BJ (cell line): ENCODE measurements around the gene ABLIM1. TPM values are rescaled to one million over a fixed set of nuclear protein-coding genes. Genes with fewer than 3 reads are reported as not detected.

Experiments
- CTCF ChIA-PET: fragments of 350-600 bp; formaldehyde crosslinking; extraction: SDS; loops from one replicate; lab custom pipeline; 2021; ENCODE audit warnings: antibody characterized with exemption, inconsistent platforms; lab: Yijun Ruan, JAX
- POLR2A ChIA-PET: fragments of 300-600 bp; sonication (Branson Sonifier 250); formaldehyde crosslinking; extraction: SDS; loops from one replicate; lab custom pipeline; 2021; ENCODE audit warnings: antibody characterized with exemption; lab: Charles Lee
- DNase-seq: peaks from one replicate; pipeline ENCODE4 v3.0.0-alpha.2; 2011; ENCODE audit warnings: low read depth
- H3K27me3 ChIP-seq: 2 replicates; pipeline ENCODE4 v1.6.0; 2011; ENCODE audit warnings: low read length; ENCODE audit not compliant: control insufficient read depth, insufficient read depth
- H3K36me3 ChIP-seq: 2 replicates; pipeline ENCODE4 v1.5.1; 2011; ENCODE audit warnings: low read length; ENCODE audit not compliant: control insufficient read depth, insufficient read depth
- H3K4me3 ChIP-seq: 2 replicates; pipeline ENCODE4 v1.5.1; 2011; ENCODE audit warnings: low read depth, mild to moderate bottlenecking, control low read depth, low read length
- polyA plus RNA-seq: library from polyadenylated mRNA; depleted of rRNA; stranded (reverse); fragments of >200 nt; gene quantifications from 2 replicates; pipeline ENCODE4 v1.2.3, GENCODE V29; 2011
- TF ChIP-seq, protein P1 (sequence below): IDR thresholded peaks from 2 replicates; pipeline ENCODE4 v1.5.1; 2011; ENCODE audit warnings: low read depth, mild to moderate bottlenecking, control low read depth, inconsistent platforms, low read length, moderate library complexity; ENCODE audit not compliant: insufficient read depth

The ABLIM1 gene
- polyA plus RNA-seq, 1 experiment, result 14.4 TPM

DNA sequence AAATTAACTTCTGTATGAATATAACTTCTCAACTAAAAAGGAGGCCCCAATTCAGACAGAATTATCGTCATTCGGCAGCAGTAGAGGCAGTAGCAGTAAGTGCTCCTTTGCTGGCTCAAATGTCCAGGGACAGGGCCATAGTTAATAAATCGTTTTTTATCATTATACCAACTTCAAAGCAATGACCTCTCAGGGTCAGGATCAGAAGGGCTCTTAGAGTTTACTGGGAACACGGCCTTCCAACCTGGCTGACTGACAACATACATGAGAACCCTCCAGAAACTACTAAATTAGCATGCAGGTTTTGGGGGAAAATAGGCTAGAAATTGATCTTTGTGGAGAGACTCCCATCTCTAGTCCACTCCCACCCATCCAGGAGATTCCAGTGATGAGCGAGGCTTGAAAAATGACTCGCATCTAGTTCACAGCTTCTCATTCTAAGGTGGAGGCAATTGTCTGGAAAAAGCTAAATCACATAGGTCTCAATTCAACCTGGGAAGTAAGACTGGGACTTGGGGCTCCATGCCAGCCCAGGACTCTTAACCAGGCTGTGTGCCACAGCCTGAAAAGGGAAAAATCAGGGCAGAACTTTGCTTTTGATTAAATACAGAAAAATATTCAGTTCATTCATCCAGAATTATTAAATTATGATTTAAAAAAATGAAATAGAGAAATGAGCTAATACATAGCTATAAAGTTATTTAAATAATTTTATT lies 84.6 kb downstream of the ABLIM1 start:
- TF ChIP-seq, protein P1, sequence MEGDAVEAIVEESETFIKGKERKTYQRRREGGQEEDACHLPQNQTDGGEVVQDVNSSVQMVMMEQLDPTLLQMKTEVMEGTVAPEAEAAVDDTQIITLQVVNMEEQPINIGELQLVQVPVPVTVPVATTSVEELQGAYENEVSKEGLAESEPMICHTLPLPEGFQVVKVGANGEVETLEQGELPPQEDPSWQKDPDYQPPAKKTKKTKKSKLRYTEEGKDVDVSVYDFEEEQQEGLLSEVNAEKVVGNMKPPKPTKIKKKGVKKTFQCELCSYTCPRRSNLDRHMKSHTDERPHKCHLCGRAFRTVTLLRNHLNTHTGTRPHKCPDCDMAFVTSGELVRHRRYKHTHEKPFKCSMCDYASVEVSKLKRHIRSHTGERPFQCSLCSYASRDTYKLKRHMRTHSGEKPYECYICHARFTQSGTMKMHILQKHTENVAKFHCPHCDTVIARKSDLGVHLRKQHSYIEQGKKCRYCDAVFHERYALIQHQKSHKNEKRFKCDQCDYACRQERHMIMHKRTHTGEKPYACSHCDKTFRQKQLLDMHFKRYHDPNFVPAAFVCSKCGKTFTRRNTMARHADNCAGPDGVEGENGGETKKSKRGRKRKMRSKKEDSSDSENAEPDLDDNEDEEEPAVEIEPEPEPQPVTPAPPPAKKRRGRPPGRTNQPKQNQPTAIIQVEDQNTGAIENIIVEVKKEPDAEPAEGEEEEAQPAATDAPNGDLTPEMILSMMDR, result no peak
- Histone ChIP-seq H3K4me3 (no peak overlapping the region), H3K27me3 (no peaks in the 10 kb centered on the region), H3K36me3 (no peaks in the 10 kb centered on the region)
- no peak for DNase-seq
- POLR2A ChIA-PET, result no interaction called here
- CTCF ChIA-PET, result no interaction called here

DNA sequence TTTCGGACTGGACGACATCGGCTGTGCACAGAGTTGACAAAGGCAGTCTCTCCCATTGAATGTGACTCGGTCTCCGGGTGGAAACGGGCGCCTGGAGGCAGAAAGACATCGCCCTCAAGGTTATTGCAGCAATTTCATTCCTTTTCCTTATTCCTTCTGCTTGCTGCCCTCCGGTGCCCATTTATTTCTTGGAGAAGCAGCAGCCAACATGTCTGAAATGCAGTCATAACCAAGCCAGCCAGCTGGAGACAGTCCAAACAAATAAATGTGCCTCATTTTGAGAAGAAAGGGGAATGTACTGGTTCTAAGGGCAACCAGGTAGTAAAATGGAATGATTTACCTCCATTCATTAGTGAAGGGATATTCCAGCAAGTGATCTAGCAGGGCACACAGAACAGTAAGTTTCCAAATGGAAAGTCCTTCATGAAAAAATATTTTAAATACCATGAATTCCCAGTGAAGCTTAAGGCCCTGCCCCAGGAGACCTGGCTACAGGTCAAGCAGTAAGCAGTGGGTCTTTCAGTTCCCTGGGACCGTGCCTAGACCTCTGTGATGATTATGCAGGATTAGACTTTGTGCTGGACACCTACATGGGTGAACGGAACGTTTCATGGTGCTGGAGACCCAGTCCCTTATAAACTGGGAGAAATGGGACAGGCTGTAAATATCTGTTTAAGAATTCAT lies 86.6 kb downstream of the ABLIM1 start:
- Histone ChIP-seq H3K36me3 (no peaks in the 10 kb centered on the region), H3K27me3 (no peaks in the 10 kb centered on the region), H3K4me3 (no peak overlapping the region)
- TF ChIP-seq, protein P1, result no peak
- ChIA-PET CTCF (interaction anchor here (0.9 to 1.4 kb wide), 5 partner anchors 8 to 116 kb away, joined by 3 to 4 read pairs (median 3); no protein-coding TSS in a partner anchor), POLR2A (no interaction called here)
- no peak for DNase-seq

DNA sequence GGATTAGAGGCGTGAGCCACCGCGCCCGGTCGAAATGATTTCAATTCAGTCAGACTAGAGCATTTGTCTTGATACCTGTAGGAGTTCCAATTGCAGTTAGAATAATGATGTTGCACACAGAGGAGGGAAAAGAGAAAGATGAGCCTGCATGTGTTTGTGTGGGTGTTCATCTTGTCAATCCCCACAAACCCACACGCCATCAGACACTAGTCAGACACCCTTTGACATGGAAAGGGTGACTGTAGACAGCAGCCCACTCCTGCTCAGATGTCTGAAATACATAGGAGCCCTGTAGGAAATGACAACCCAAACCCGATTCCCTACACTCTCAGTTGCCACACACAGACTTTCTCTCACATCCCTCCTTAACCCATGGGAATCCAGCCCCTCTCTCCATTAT lies 92.0 kb downstream of the ABLIM1 start:
- Histone ChIP-seq H3K36me3 (peaks cover 1% of the 10 kb centered on the region; the same call in 1 of the 2 replicates), H3K4me3 (no peak overlapping the region), H3K27me3 (no peaks in the 10 kb centered on the region)
- DNase-seq, result no peak
- TF ChIP-seq, protein P1, result no peak
- ChIA-PET POLR2A (no interaction called here), CTCF (no interaction called here)

DNA sequence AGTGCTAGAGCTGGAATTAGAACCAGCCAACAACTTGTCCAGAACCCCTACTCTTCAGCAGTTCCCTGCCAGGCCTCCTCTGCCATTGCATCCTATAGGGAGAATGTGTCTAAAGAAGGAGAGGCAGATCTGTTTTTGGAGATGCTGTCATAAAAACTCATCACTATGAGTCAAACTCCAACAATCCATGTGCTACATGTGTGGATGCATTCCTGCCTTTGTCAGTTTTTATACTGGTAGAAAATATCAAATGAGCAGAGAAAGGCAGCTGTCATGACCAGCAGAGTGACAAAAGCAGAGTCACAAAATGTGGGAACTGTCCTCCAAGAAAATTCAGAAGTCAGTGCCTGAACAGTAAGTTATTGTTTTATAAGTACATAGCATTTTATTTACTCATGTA lies 93.0 kb downstream of the ABLIM1 start:
- DNase-seq, result no peak
- ChIA-PET POLR2A (no interaction called here), CTCF (no interaction called here)
- H3K36me3 ChIP-seq, result peaks cover 1% of the 10 kb centered on the region; the same call in 1 of the 2 replicates
- TF ChIP-seq, protein P1, result no peak
- no peak overlapping the region for H3K4me3 ChIP-seq
- no peaks in the 10 kb centered on the region for H3K27me3 ChIP-seq

DNA sequence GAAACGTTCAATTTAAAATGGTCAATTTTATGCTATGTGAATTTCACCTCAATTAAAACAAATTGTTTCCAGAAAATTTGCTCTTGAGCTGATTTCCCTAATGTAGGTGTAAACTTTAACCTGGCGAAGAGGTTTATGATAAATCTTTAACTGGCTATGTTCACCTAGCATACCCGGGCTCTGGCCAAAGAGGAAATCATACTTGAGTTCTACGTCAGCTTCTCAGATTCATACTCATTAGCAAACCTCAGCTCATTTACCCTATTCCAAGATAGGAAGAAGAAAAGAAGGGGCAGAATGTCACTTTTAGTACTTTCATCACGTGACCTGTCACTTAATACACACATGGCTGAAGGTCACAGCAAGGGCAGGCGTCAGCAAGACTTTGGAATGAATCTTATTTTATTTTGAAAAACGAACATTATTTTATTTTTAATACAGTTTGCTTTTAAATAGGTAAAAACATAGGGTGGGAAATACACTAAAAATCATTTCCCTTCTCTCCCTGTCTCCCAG lies 97.0 kb downstream of the ABLIM1 start:
- ChIA-PET CTCF (interaction anchor here (0.6 to 1.1 kb wide), 2 partner anchors 9 to 133 kb away, joined by 3 read pairs; no protein-coding TSS in a partner anchor), POLR2A (no interaction called here)

More for the DNA sequence above, 97.0 kb downstream of the ABLIM1 start:
- DNase-seq, result no peak
- Histone ChIP-seq H3K36me3 (peaks cover under 1% of the 10 kb centered on the region; the same call in 1 of the 2 replicates), H3K27me3 (no peaks in the 10 kb centered on the region), H3K4me3 (no peak overlapping the region)
- TF ChIP-seq, protein P1, result no peak
